Stimulated activated CD4-positive, alpha-beta T cell treated with anti-CD3 and anti-CD28 coated beads, TNF-alpha, amount 100 ng/mL, for 4 hours (primary cell): Measurements from ENCODE around the gene GSTT2B.
"Not testable (repeated sequence)": the region's sequence is repeated elsewhere in the genome, so short reads cannot be mapped to it uniquely, and the experiment has no call there.

Experiments used
- DNase-seq, 3 experiments: peaks; one replicate each; pipeline ENCODE4 v3.0.0-alpha.2; 2020; ENCODE audit warnings: low read depth in 3 of 3

GSTT2B gene

GRCh38 chr22:23961084-23961771, at the start of gene GSTT2B:
TSS of gene GSTT2B (minus strand) at chr22:23961195. CDS start at chr22:23961131, 64 bp downstream.
- DNase-seq = not testable (repeated sequence)

- DNase-seq = no peak
Observed at GRCh38 chr22:24010018-24010391, 49.0 kb upstream of the GSTT2B start.

- no peak for DNase-seq
Observed at GRCh38 chr22:24009227-24010017, 48.4 kb upstream of the GSTT2B start.

- no peak for DNase-seq
Observed at GRCh38 chr22:24008381-24009226, 47.6 kb upstream of the GSTT2B start.

GRCh38 chr22:24008022-24008283, 47.0 kb upstream of the GSTT2B start:
- DNase-seq = no peak

GRCh38 chr22:24007253-24008021, 46.4 kb upstream of the GSTT2B start:
- no peak for DNase-seq

GRCh38 chr22:24006914-24007214, 45.9 kb upstream of the GSTT2B start:
- DNase-seq = no peak

GRCh38 chr22:24006207-24006913, 45.4 kb upstream of the GSTT2B start:
- no peak for DNase-seq

GRCh38 chr22:24005201-24005600, 44.2 kb upstream of the GSTT2B start, which contains the start of gene GSTT4:
TSS of gene GSTT4 (minus strand) at chr22:24005453. CDS start at chr22:24005356, 97 bp downstream.
- no peak for DNase-seq

- DNase-seq = no peak
Observed at GRCh38 chr22:24003887-24004286, 42.9 kb upstream of the GSTT2B start.

GRCh38 chr22:24002851-24003250, 41.9 kb upstream of the GSTT2B start:
- DNase-seq = no peak

- no peak for DNase-seq
Observed at GRCh38 chr22:24002272-24002671, 41.3 kb upstream of the GSTT2B start.

GRCh38 chr22:24001314-24001713, 40.3 kb upstream of the GSTT2B start:
- DNase-seq = no peak

GRCh38 chr22:23999779-24000178, 38.8 kb upstream of the GSTT2B start:
- not testable (repeated sequence) for DNase-seq

GRCh38 chr22:23997092-23997491, 36.1 kb upstream of the GSTT2B start:
- DNase-seq = no peak

- not testable (repeated sequence) for DNase-seq
Observed at GRCh38 chr22:23993581-23994177, 32.7 kb upstream of the GSTT2B start.

GRCh38 chr22:23993080-23993479, 32.1 kb upstream of the GSTT2B start:
- not testable (repeated sequence) for DNase-seq

GRCh38 chr22:23989583-23990244, 28.7 kb upstream of the GSTT2B start:
- DNase-seq = not testable (repeated sequence)

GRCh38 chr22:23986538-23987178, 25.7 kb upstream of the GSTT2B start:
- not testable (repeated sequence) for DNase-seq

- DNase-seq = not testable (repeated sequence)
Observed at GRCh38 chr22:23986089-23986488, 25.1 kb upstream of the GSTT2B start.
